ENCODE measurements around the gene SERF2. TPM values are rescaled to one million over a fixed set of nuclear protein-coding genes. Genes with fewer than 3 reads are reported as not detected.
"Not testable (repeated sequence)": the region's sequence is repeated elsewhere in the genome, so short reads cannot be mapped to it uniquely, and the experiment has no call there.

The SERF2 gene
- total RNA-seq, 4 donors from 2014 or later = 491 to 646 (median 617) TPM

DNA sequence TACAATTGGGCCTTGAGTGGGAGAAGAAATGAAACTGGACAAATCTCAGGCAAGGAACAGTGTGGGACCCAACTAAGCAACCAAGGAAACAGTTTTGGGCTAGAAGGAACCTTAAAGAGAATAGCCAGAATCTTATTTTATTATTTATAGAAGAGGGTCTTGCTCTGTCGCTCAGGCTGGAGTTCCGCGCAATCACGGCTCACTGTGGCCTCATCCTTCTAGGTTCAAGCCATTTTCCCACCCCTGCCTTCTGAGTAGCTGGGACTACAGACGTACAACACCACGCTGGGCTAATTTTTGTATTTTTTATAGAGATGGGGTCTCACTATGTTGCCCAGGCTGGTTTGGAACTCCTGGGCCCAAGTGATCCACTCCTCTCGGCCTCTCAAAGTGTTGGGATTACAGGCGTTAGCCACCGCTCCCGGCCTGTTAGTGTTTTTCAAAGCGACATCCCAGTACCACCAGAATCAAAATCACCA is 33.9 kb downstream of the SERF2 start:
- TF ChIP-seq, protein P1, sequence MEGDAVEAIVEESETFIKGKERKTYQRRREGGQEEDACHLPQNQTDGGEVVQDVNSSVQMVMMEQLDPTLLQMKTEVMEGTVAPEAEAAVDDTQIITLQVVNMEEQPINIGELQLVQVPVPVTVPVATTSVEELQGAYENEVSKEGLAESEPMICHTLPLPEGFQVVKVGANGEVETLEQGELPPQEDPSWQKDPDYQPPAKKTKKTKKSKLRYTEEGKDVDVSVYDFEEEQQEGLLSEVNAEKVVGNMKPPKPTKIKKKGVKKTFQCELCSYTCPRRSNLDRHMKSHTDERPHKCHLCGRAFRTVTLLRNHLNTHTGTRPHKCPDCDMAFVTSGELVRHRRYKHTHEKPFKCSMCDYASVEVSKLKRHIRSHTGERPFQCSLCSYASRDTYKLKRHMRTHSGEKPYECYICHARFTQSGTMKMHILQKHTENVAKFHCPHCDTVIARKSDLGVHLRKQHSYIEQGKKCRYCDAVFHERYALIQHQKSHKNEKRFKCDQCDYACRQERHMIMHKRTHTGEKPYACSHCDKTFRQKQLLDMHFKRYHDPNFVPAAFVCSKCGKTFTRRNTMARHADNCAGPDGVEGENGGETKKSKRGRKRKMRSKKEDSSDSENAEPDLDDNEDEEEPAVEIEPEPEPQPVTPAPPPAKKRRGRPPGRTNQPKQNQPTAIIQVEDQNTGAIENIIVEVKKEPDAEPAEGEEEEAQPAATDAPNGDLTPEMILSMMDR (IDR thresholded peaks at IDR 0.05 in 4 of 5, conservative IDR thresholded peaks at IDR 0.05 in 1 of 5) = no peak
- no peak for TF ChIP-seq POLR2A (IDR thresholded peaks at IDR 0.05)
- Histone ChIP-seq H3K4me3 (peak overlapping the region in 1 of 4 donors; percentile 57), H3K9me3 (no peaks in the 10 kb centered on the region), H3K27ac (peak overlapping the region in 2 of 4 donors; percentile 71 to 74), H3K36me3 (peaks cover 0 to 7% of the 10 kb centered on the region in 2 donors), H3K4me1 (peaks cover 18 to 37% of the 10 kb centered on the region in 2 donors), H3K27me3 (peaks cover 4 to 25% (median 24%) of the 10 kb centered on the region in 3 donors)
- in situ Hi-C loops (cut with MboI; ENCODE audit: low sequenced_read_pairs in 4 of 4) = no loop called here
- intact Hi-C loops (cut with DNase I; ENCODE audit: low total_unique reads) = no loop called here
- no peak for ATAC-seq
- DNase-seq = no peak

DNA sequence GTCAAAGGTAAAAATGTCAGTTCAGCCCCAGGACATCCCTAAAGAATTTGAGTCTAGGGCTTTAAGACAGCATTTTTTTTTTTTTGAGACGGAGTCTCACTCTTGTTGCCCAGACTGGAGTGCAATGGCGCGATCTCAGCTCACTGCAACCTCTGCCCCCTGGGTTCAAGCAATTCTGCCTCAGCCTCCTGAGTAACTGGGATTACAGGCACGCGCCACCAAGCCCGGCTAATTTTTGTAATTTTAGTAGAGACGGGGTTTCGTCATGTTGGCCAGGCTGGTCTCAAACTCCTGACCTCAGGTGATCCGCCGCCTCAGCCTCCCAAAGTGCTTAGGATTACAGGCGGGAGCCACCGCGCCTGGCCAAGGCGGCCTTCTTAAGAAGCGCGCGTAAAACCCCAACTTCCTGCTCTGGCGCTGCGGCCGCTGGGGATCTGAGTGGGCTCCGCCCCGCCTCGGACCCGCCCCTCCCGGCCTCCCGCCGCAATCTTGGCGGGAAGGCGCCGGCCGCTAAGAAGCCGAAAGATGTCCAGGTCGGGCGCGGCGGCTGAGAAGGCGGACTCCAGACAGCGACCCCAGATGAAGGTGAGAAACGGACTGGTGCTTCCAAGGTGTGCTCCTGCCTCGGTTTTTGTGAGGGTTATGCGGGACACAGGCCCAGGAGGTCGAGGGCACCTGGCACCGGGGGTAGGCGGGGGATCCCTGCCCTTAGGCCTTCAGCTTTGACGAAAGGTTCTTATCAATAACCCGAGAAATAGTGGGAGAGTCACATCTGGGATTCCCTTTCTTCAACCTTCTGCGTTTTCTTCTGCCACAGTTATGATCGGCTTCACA is 34.6 kb downstream of the SERF2 start, which contains the start of gene WDR76:
Gene WDR76 (plus strand): TSS at position 495 of the 834 bp plus-strand sequence. CDS start 31 bp downstream, at position 526.
- peaks cover 0 to under 1% of the 10 kb centered on the region in 2 donors for H3K36me3 ChIP-seq
- intact Hi-C loops (cut with DNase I; ENCODE audit: low total_unique reads) = no loop called here
- ATAC-seq = no peak
- TF ChIP-seq, protein P1 (IDR thresholded peaks at IDR 0.05 in 4 of 5, conservative IDR thresholded peaks at IDR 0.05 in 1 of 5) = no peak
- TF ChIP-seq POLR2A (IDR thresholded peaks at IDR 0.05) = peak in 1 of 2 donors; percentile 34
- H3K9me3 ChIP-seq = no peaks in the 10 kb centered on the region
- peak within 1 kb of the TSS; percentile 63 to 74 (median 70) for H3K27ac ChIP-seq
- peak; percentile 53 to 57 for DNase-seq
- peaks cover 17 to 36% of the 10 kb centered on the region in 2 donors for H3K4me1 ChIP-seq
- H3K27me3 ChIP-seq = peaks cover 4 to 25% (median 24%) of the 10 kb centered on the region in 3 donors
- peak within 1 kb of the TSS; percentile 45 to 57 (median 51) for H3K4me3 ChIP-seq
- in situ Hi-C loops (cut with MboI; ENCODE audit: low sequenced_read_pairs in 4 of 4) = no loop called here

DNA sequence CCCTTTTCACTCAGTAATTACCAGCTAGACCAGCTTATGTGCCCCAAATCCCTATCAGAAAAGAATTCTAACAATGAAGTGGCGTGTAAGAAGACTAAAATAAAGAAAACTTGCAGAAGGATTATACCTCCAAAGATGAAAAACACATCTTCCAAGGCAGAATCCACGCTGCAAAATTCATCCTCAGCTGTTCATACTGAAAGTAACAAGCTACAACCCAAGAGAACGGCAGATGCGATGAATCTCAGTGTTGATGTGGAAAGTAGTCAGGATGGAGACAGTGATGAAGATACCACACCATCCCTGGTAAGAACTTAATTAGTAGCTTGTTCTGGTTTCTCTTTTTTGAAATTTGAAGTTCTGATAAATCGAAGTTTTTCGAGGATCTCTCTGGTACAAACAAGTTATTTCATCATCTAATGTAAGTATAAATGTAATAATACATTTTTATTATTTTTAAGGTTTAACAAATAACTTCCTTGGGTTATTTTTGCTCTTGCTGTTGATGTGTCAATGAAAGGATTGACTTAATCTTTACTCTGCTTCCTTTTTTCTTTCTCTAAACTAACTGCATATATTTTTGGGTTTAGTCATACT is 36.0 kb downstream of the SERF2 start:
- H3K27ac ChIP-seq = no peak overlapping the region
- DNase-seq (no peak), ATAC-seq (no peak)
- in situ Hi-C loops (cut with MboI; ENCODE audit: low sequenced_read_pairs in 4 of 4) (no loop called here), intact Hi-C loops (cut with DNase I; ENCODE audit: low total_unique reads) (no loop called here)
- H3K4me1 ChIP-seq = peaks cover 7 to 22% of the 10 kb centered on the region in 2 donors
- no peaks in the 10 kb centered on the region for H3K36me3 ChIP-seq
- TF ChIP-seq, protein P1 (IDR thresholded peaks at IDR 0.05 in 4 of 5, conservative IDR thresholded peaks at IDR 0.05 in 1 of 5) = no peak
- TF ChIP-seq POLR2A (IDR thresholded peaks at IDR 0.05) = no peak
- no peaks in the 10 kb centered on the region for H3K9me3 ChIP-seq
- H3K27me3 ChIP-seq = peaks cover 4 to 25% (median 24%) of the 10 kb centered on the region in 3 donors
- no peak overlapping the region for H3K4me3 ChIP-seq

GRCh38 chr15:43829951-43830540 is 37.9 kb downstream of the SERF2 start:
- intact Hi-C loops (cut with DNase I; ENCODE audit: low total_unique reads); in situ Hi-C loops (cut with MboI; ENCODE audit: low sequenced_read_pairs in 4 of 4): not testable (repeated sequence)

DNA sequence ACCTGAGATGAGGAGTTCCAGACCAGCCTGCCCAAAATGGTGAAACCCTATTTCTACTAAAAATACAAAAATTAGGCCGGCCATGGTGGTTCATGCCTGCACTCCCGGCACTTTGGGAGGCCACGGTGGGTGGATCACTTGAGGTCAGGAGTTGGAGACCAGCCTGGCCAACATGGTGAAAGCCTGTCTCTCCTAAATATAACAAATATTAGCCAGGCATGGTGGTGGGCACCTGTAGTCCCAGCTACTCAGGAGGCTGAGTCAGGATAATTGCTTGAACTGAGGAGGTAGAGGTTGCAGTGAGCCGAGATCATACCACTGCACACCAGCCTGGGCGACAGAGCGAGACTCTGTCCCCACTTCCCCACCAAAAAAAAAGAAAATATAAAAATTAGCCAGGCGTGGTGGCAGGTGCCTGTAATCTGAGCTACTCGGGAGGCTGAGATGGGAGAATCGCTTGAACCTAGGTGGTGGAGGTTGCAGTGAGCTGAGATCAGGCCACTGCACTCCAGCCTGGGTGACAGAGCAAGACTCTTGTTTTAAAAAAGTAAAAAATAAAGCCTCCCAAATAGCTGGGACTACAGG is 38.7 kb downstream of the SERF2 start:
- H3K27me3 ChIP-seq = peaks cover 0 to 24% (median 22%) of the 10 kb centered on the region in 3 donors
- DNase-seq; H3K27ac ChIP-seq; intact Hi-C loops (cut with DNase I; ENCODE audit: low total_unique reads); H3K36me3 ChIP-seq; in situ Hi-C loops (cut with MboI; ENCODE audit: low sequenced_read_pairs in 4 of 4); H3K9me3 ChIP-seq; H3K4me1 ChIP-seq; ATAC-seq; H3K4me3 ChIP-seq: not testable (repeated sequence)

More at GRCh38 chr15:43829951-43830540, 37.9 kb downstream of the SERF2 start:
- H3K27ac ChIP-seq, DNase-seq, H3K4me3 ChIP-seq, H3K36me3 ChIP-seq, H3K9me3 ChIP-seq, ATAC-seq: not testable (repeated sequence)
- peaks cover 0 to 10% of the 10 kb centered on the region in 2 donors for H3K4me1 ChIP-seq
- peaks cover 4 to 25% (median 24%) of the 10 kb centered on the region in 3 donors for H3K27me3 ChIP-seq

GRCh38 chr15:43831519-43832052 is 39.5 kb downstream of the SERF2 start:
- H3K4me3 ChIP-seq; H3K4me1 ChIP-seq; DNase-seq; H3K9me3 ChIP-seq; ATAC-seq; H3K27ac ChIP-seq; intact Hi-C loops (cut with DNase I; ENCODE audit: low total_unique reads); in situ Hi-C loops (cut with MboI; ENCODE audit: low sequenced_read_pairs in 4 of 4); H3K36me3 ChIP-seq: not testable (repeated sequence)
- H3K27me3 ChIP-seq = peaks cover 0 to 17% (median 14%) of the 10 kb centered on the region in 3 donors

DNA sequence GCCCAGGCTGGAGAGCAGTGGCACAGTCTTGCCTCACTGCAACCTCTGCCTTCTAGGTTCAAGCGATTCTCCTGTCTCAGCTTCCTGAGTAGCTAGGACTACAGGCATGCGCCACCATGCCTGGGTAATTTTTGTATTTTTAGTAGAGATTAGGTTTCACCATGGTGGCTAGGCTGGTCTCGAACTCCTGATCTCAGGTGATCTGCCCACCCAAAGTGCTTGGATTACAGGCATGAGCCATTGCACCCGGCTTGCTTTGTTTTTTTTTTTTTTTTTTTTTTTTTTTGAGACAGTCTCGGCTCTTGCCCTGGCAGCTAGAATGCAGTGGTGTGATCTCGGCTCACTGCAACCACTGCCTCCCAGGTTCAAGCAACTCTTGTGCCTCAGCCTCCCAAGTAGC is 40.4 kb downstream of the SERF2 start:
- ATAC-seq; intact Hi-C loops (cut with DNase I; ENCODE audit: low total_unique reads); in situ Hi-C loops (cut with MboI; ENCODE audit: low sequenced_read_pairs in 4 of 4): not testable (repeated sequence)

More for the DNA sequence above, 40.4 kb downstream of the SERF2 start:
- DNase-seq, H3K27me3 ChIP-seq, H3K27ac ChIP-seq, H3K4me1 ChIP-seq, H3K4me3 ChIP-seq, H3K9me3 ChIP-seq, H3K36me3 ChIP-seq: not testable (repeated sequence)
